NCI-H1436 (cell line): ENCODE measurements around the gene SIGLEC1.
A peak's percentile ranks its signal among the peaks of the same experiment; 100 is the strongest.

Experiments used
- DNase-seq: peaks from one replicate; lab custom pipeline; 2025; lab: John Stamatoyannopoulos, UW

The SIGLEC1 gene

DNA sequence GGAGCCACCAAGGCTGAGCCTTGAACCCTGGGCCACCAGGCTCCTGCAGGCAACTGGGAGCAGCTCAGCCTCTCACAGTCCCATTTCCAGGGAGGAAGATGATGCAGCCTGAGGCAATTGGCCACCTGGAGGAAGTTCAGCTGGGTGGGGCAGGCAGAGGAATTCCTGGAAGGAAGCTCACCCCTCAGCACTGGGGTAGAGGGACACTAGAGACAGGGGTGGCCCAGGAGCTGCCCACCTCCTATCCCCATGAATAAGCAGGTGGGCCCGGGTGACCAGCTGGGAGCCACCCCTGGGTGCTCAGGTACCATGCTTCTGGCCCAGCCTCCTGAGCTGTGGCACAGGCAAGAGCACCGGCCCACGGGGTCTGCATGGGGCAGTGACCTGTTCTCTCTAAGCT lies 16.5 kb upstream of the SIGLEC1 start:
- DNase-seq: no peak

- DNase-seq: no peak
Measured at GRCh38 chr20:3728354-3728753, 16.0 kb upstream of the SIGLEC1 start.

DNA sequence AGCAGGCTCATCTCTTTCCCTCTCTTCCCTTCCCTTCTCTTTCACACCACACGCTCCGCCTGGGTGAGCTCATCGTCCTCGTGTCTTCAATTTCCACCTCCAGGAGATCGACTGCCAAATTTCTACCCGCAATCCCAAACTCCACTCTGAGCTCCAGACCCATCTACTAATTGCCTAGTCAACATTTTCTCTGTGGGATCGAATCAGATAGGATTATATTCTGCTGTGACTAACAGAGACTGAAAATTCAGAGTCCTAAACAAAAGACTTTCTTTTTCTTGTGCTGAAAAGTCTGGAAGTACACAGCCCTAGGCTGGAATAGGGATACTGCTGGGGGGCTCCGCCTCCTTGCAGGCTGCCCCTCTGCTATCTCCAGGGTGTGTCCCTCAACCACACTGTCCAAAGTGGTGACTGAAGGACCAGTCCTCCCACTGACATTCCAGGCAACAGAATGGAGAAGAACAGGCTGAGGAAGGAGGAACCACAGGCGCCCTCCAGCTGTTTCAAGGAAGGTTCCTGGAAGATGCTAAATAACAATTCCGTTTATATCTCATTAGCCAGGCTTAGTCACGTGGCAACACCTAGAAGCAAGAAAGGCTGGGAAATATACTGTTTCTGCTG lies 15.1 kb upstream of the SIGLEC1 start:
- DNase-seq: no peak

DNA sequence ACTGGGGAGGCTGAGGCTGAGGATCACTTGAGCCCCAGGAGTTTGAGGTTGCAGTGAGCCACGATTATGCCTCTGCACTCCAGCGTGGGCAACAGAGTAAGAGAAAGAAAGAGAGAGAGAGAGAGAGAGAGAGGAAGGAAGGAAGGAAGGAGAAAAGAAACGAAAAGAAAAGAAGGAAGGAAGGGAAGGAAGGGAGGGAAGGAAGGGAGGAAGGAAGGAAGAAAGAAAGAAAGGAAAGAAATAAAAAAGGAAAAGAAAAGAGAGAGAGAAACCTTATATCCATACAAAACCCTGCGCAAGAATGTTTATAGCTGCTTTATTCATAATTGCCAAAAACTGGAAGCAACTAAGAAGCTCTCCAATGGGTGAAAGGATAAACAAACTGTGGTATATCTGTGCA lies 12.0 kb upstream of the SIGLEC1 start:
- no peak for DNase-seq

- no peak for DNase-seq
Measured at GRCh38 chr20:3723284-3723683, 10.9 kb upstream of the SIGLEC1 start.

DNA sequence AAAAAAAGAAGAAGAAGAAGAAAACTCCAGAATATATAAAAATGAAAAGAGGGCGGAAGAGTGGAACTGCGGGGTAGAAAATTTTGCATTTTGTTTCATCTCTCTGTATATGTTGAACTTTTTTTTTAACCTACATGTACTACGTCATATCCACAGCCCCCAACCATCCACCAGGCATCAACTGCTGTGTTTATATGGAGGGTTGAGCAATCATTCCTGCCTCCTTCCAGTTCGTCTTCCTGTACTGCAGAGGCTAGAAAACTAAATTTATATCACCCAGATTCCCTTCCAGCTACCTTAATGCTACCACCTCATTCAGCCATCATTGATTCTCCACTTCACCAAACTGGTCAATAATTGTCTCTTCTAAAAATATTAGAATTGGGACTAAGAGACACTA lies 9.5 kb upstream of the SIGLEC1 start:
- DNase-seq: no peak

DNA sequence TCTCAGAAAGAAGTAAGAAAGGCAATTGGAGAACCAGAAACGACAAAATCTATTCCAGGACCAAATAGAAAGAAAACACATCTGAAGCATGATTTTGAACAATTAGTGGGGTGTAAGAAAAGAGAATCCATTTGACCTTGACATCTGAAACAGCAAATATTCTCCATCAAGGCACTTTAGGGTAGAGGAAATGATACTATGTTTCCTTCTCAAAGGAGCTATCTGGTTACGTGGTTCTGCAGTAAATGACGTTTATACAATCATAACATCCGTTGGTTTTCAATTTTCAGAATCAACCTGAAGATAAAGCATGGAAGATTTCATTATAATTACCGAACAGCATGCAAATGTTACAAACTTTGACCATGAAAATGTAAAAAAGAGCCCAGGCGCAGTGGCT lies 8.2 kb upstream of the SIGLEC1 start:
- no peak for DNase-seq

DNA sequence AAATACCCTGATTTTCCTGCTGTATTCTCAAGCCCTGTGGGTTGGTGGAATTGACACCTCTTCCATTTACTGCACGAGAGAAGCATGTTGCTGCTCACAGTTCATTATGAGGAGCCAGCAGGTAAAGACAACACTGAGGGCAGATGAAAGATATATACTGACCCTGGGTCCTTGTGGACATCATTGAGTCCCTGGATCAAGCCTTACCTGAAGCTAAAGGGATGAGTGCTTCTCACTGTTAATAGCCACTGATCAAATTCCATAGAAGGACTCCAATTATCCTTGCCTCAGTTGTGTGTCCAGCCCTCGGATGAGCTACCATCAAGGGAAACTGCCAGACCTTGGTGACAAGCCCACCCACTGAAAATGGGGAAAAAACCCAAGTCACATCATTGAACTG lies 7.7 kb upstream of the SIGLEC1 start:
- no peak for DNase-seq

GRCh38 chr20:3719046-3719445 lies 6.6 kb upstream of the SIGLEC1 start:
- DNase-seq: no peak

DNA sequence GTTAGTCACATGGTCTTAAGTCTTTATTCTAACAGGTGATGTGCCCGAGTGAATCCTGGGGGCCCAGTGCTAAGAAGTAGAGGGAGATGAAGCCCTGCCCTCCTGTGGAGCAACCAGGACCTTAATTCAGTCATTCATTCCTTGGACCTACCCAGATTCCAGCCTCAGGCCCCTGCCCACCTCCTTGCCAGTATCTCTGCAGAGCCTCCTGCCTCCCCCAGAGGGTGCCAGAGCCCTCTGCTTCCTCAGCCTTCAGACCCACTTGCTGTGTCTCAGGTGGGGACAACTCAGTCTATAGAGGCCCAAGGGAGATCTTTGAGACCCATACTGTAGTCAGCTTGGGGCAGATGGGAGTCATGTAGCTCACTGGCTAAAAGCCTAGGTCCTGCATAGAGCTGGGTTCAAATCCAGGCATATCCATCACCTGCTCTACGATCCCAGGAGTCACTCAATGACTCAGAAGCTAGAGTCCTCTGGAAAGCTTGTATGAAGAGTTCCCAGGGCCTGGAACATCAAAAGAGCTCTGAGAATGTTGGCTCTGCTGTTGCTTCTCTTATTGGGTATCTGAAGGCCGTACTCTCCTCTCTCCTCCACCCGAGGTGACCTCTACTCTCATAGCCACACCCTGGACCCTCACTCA lies 3.9 kb upstream of the SIGLEC1 start:
- peak; percentile 70 for DNase-seq

DNA sequence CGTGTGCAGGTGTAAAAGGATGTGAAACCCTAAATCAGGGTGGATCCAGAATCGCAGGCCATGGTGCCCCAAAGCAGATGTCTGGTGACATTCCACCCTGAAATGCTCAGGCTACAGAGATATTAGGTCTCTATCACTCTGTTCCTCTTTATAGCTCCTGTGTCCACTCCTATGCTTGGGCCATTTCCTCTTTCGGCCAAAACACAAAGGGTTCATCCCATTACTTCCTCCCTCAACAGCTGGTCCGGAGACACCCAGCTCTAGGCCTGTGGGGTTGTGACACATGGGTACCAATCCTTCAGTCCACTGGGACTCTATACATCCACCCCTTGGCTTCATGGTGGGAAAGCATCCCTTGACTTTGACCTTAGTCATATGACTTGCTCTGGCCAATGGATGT lies 1.7 kb upstream of the SIGLEC1 start:
- DNase-seq: no peak

DNA sequence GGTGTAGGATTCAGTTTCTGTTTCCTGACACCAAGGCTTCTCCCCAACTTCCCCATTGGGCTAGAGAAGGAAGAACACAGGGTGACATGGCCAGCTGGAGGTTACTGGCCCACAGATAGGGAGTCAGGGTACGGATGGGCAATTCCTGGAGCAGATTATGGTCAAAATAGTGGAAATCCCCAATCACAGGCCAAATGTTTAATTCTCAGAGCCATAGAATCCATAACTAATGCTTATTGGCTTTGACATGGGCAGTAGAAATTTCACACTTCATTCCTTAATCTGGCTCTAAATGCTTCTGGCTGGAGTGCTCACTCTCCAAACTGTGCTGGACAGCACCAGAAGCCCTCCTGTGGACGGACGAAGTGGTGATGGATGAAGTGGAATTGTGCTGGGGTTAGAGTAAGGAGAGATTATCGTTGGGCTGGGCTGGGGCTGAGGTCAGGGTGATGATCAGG lies 887 bp downstream of the SIGLEC1 start:
- DNase-seq: no peak

DNA sequence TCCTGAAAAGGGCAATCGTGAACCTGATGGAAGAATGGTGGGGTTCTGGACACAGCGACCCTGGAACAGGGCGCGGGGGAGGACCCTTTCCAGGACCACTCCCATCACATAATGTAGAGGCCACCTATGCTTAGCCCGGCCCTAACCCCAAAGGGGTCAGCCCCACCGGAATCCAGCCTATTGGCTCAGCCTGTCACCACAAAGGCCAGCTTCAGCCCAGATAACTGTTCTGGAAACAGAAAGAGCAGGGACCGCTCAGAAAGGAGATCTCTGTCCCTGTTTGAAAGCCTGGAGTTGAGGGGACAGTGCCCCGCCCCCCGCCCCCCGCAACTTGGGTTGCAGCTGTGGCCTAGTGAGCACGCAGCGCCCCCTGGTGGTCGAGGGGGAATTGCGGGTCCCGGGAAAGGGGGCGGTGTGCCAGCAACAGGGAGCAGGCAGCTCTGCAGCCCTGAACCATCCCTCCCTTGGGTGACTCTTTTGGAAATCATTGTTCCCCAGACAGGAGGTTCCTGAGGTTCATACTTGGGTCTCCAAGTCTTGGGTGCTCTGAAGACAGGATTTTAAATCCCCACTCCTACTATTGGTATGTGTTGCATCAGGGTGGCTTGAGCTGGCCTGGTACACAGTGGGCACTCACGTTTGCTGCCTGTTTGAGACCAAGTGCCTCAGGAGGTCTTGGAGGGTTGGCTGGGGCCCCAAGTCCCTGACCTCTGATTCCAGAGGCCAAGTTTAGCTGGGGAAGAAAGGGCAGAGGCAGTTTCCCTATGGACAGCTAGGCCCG lies 1.5 kb downstream of the SIGLEC1 start:
- peak; percentile 45 for DNase-seq

DNA sequence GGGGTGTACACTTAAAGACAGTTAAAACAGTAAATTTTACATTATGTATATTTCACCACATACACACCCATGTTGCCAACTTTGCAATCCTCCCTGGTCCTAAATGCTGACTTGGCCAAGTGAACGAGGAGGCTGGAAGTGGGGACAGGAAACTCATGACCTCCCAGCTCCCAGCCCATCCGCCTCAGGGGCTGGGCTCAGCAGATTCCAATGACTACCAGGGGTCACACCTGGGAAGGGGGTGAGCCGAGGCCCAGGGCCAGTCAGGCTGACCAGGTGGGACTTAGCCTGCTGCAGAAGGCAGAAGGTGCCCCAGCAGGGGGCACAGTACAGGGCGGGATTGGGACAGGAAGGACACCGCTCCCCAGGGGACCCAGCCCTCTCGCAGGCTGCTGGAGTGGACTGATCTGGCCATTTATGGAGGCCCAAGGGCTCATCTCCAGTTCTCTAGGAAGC lies 2.4 kb downstream of the SIGLEC1 start:
- no peak for DNase-seq

GRCh38 chr20:3707508-3707899 lies 4.9 kb downstream of the SIGLEC1 start:
- DNase-seq: no peak

DNA sequence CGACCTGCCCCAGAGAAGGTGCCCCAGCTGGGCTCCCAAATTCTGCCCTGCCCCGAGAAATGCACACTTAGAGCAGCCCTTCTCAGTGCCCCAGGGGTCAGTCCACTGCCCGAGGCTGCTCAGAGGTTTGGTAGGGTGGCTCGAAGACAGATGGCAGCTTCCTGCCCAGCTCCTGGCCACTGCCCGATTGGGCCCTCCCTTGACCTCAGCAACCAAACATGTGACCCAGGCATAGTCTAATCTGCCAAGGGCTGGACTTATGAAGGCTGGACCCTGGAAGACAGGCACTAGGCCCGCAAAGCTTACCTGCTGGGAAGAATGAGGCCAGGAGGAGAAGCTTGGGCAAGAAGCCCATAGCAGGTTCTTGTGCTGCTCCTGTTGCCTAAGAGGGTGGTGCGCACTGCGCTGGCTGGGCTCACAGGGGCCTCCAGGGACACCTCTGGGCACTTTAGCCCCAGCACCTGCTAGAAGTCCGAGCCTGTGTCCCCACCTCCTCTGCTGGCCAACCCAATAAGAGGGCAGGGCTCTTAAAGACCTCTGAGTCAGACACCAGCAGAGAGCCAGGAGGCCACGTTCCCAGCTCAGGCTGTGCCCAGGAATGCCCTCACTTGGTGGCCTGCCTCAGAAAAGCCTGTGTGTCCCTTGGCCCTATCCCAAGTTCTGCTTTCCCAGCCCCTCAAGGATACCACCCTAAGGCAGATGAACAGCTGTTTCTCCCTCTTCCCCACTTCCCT lies 5.5 kb downstream of the SIGLEC1 start:
- DNase-seq: no peak

GRCh38 chr20:3705970-3706739 lies 6.2 kb downstream of the SIGLEC1 start:
- DNase-seq: no peak

DNA sequence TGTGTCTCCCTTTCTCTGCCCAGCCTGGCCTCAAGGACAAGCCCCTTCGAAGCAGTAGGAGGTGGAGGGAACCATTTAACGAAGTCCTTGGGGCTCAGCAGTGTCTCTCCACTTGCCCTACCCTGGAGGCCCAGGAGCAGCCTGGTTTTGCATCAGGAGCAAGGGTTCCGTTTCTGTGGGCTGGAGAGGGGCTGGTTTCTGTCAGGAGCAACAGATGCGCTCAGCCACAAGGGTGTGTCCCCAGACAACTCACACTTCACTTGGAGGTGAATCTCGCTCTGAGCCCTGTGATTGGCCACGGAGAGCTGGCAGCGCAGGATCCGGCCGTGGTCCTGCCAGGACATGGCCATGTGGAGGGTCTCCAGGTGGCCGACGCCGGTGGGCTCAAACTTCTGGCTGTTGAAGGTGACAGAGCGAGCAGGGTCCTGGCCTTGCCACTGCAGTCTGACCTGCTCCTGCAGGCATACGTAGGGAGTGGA lies 6.9 kb downstream of the SIGLEC1 start:
- DNase-seq: no peak

DNA sequence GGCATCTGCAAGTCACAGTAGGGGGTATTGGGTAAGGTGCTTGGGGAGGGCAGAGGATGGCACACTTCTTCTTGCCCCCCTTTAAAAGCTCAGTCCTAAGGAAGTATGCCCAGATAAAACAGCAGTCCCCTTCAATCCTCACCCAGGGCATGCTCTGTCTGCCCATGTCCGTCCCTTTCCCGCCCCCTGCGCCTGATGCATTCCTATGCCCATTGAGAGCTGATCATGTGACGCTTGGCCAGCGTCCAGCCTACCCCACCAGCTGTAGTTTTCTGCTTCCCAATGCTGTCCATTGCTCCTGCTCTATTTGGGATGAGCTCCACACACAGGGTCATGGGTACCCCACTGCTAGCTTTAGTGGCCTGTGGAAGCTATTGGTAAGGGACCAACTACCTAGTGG lies 8.3 kb downstream of the SIGLEC1 start:
- no peak for DNase-seq

DNA sequence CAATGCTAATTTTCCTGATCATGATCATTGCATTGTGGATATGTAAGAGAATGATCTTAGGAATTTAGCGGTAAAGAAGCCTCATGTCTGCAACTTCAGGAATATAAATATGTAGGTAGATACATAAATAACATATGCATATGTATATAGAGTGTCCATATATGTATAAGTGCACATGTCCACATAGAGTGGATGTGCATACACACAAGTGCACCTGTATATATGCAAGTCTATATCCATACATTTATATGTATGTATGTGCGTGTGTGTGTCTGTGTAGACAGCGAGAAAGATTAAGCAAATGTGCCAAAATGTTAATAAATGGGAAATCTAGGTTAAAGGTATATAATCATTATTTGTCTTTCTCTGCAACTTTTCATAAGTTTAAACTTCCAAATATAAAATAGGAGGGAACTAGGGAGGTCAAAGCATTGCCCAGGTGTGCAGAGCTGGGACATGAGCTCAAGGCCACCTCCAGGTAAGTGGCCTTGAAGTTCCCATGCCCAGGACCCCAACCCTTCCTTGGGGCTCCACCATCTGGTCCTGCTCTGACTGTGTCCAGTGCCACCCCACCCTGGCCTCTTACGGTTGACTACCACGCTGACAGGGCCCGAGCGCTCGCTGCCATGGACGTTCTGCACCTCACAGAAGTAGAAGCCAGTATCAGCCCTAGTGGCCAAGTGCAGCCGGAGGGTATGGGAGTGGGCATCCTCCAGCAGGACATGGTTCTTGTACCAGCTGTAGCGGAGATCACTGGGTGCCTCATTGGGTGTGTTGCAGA lies 9.6 kb downstream of the SIGLEC1 start:
- DNase-seq: no peak
